T-helper 2 cell treated with Interferon-gamma antibody and Interleukin-4, amounts not matched to agents 5 μg/mL and 100 μg/mL, for 36 hours (primary cell): ENCODE data around the gene CBX6.

Experiments
- DNase-seq: peaks from one replicate; pipeline ENCODE4 v3.0.0; 2021; ENCODE audit warnings: low spot score
- H3K27ac Mint-ChIP-seq: one replicate; pipeline ENCODE4 v1.8.0; 2021; ENCODE audit warnings: mild to moderate bottlenecking, mixed read lengths
- H3K27me3 Mint-ChIP-seq: one replicate; pipeline ENCODE4 v1.8.0; 2021; ENCODE audit warnings: low read depth, mixed read lengths
- H3K36me3 Mint-ChIP-seq: one replicate; pipeline ENCODE4 v1.8.0; 2021; ENCODE audit warnings: low read depth, mixed read lengths
- H3K4me1 Mint-ChIP-seq: one replicate; pipeline ENCODE4 v1.8.0; 2021; ENCODE audit warnings: low read depth, mixed read lengths
- H3K4me3 Mint-ChIP-seq: one replicate; pipeline ENCODE4 v1.8.0; 2022; ENCODE audit warnings: mild to moderate bottlenecking, moderate library complexity, mixed read lengths
- H3K9me3 Mint-ChIP-seq: one replicate; pipeline ENCODE4 v1.8.0; 2021; ENCODE audit warnings: mixed read lengths

The CBX6 gene

GRCh38 chr22:38817196-38817595, 54.8 kb downstream of the CBX6 start:
- no peak for DNase-seq
- Mint-ChIP-seq H3K4me3 (no peak overlapping the region), H3K9me3 (no peaks in the 10 kb centered on the region), H3K36me3 (no peaks in the 10 kb centered on the region), H3K4me1 (no peaks in the 10 kb centered on the region), H3K27ac (no peak overlapping the region), H3K27me3 (peaks cover 3% of the 10 kb centered on the region)

GRCh38 chr22:38815842-38816241, 56.2 kb downstream of the CBX6 start:
- H3K36me3 Mint-ChIP-seq, result no peaks in the 10 kb centered on the region
- H3K27me3 Mint-ChIP-seq, result peaks cover 3% of the 10 kb centered on the region
- H3K27ac Mint-ChIP-seq, result no peak overlapping the region
- H3K9me3 Mint-ChIP-seq, result no peaks in the 10 kb centered on the region
- no peak for DNase-seq
- H3K4me1 Mint-ChIP-seq, result no peaks in the 10 kb centered on the region
- H3K4me3 Mint-ChIP-seq, result no peak overlapping the region
